Heart right ventricle (tissue), 16 donors: ENCODE results near the gene PIK3R6. TPM values are rescaled to one million over a fixed set of nuclear protein-coding genes. Genes with fewer than 3 reads are reported as not detected.
"Not testable (repeated sequence)": the region's sequence is repeated elsewhere in the genome, so short reads cannot be mapped to it uniquely, and the experiment has no call there.

ENCODE experiments used
- ATAC-seq, 8 donors: fragments of 200-7000 bp; cut with Tn5 transposase; one replicate each; pipeline ENCODE4 v1.9.1; 2020; ENCODE audit warnings: mild to moderate bottlenecking in 8 of 8, moderate library complexity in 8 of 8, moderate number of reproducible peaks in 1 of 8
- DNase-seq, 2 donors: peaks; one replicate each; pipeline ENCODE4 v3.0.0-alpha.2; 2020
- H3K27ac ChIP-seq, 10 donors: fragments of 200-600 bp; sonication (generic) in 2 of 10; one replicate each; pipeline versions ENCODE4 v1.5.0 to v1.8.0; 2020 to 2022; ENCODE audit warnings: mild to moderate bottlenecking in 3 of 10
- H3K27me3 ChIP-seq, 7 donors: fragments of 200-600 bp; one replicate each; pipeline ENCODE4 v1.8.0; 2021 to 2022; ENCODE audit warnings: mild to moderate bottlenecking in 2 of 7
- H3K36me3 ChIP-seq, 9 donors: fragments of 200-600 bp; sonication (generic) in 1 of 9; one replicate each; pipeline versions ENCODE4 v1.5.0 to v1.8.0; 2020 to 2022; ENCODE audit warnings: mild to moderate bottlenecking in 2 of 9
- H3K4me1 ChIP-seq, 9 donors: fragments of 200-600 bp; sonication (generic) in 1 of 9; one replicate each; pipeline versions ENCODE4 v1.5.0 to v1.8.0; 2020 to 2022; ENCODE audit warnings: mild to moderate bottlenecking in 4 of 9
- H3K4me3 ChIP-seq, 10 donors: fragments of 200-600 bp; sonication (generic) in 2 of 10; one replicate each; pipeline versions ENCODE4 v1.5.0 to v1.8.0; 2020 to 2022; ENCODE audit warnings: mild to moderate bottlenecking in 7 of 10, moderate library complexity in 2 of 10
- H3K9me3 ChIP-seq, 11 donors: fragments of 200-600 bp in 10 of 11; sonication (generic) in 2 of 11; one replicate each; pipeline versions ENCODE4 v1.5.0 to v1.8.0; 2013 to 2022; ENCODE audit warnings: mild to moderate bottlenecking in 2 of 11, control low read depth in 1 of 11, moderate library complexity in 1 of 11
- CTCF ChIP-seq, 9 donors: fragments of 200-600 bp; sonication (generic) in 2 of 9; IDR thresholded peaks; one replicate each; pipeline versions ENCODE4 v1.5.0 to v1.8.0; 2021 to 2022; ENCODE audit warnings: antibody characterized with exemption in 9 of 9, mild to moderate bottlenecking in 5 of 9, moderate library complexity in 1 of 9
- WGBS, 2 donors: extraction: QIAGEN DNeasy Blood & Tissue Kit; methylation state at CpG; one replicate each; pipeline ENCODE4 v1.1.7; 2013; ENCODE audit warnings: inconsistent platforms in 1 of 2; 5-methylcytosine and 5-hydroxymethylcytosine counted together
- intact Hi-C, 10 donors: fragments of 100-400 bp; cut with DNase I; formaldehyde crosslinking; loops; one replicate each; pipeline versions ENCODE4 v1.11.1 to v1.14.2; 2022
- polyA plus RNA-seq, 2 donors: library from polyadenylated mRNA; stranded (reverse); fragments of 200-250 nt; gene quantifications; one replicate each; pipeline ENCODE4 v1.2.3, GENCODE V29; 2013
- total RNA-seq, 10 donors: library from RNA; stranded (reverse); fragmentation: NEBNext Ultra II Directional in 3 of 10; extraction: Animal tissue kit (Norgen Biotek cat#: 25700) in 3 of 10; gene quantifications; one replicate each; pipeline versions ENCODE4 v1.2.1 to v1.2.4, GENCODE V29; 2021 to 2023
- donor health status: Arrhythmogenic right ventricular cardiomyopathy.
- donor health status: ischemic (EF 13 %, LVEDD 7.1; RV severe dilation, severe dysfunction).
- donor health status: healthy with polysubstance abuse.
- donor health status: DM: no; HTN: yes; CAD: no.
- donor health status: DM: no; HTN: no; CAD: no.
- donor health status: ischemic (EF 25% LVEDD 6.9; RV normal size, moderate dysfunction).
- donor health status: ischemic (EF 25% LVEDD 5.7; RV mildly dilated, moderate dysfunction).
- donor health status: healthy.
- donor health status: DM: yes; HTN: yes; CAD: no.
- donor health status: Ischemic cardiomyopathy.
- donor health status: ischemic (EF 35%, LVEDD 5.7; RV mildly dilated, moderate dysfunction).
- donor health status: nonischemic (EF 11% LVEDD 7.7; RV severe dilation, severe dysfunction).
- donor health status: DM: yes; HTN: yes; CAD: no.
- donor health status: PGD.
- donor health status: ischemic (EF 29% LVEDD 5.4; RV normal size, mild dysfunction).
- donor health status: nonischemic (EF 23%, LVEDD 6.1; RV moderate dilation, normal function).

Gene PIK3R6
- total and polyA plus RNA-seq, 12 donors: 0.32 to 3.4 (median 1.0) TPM

- DNase-seq (no peak), ATAC-seq (no peak)
- no peak for TF ChIP-seq CTCF (IDR thresholded peaks at IDR 0.05)
- Histone ChIP-seq H3K4me3 (no peak overlapping the region), H3K27me3 (no peaks in the 10 kb centered on the region), H3K27ac (peak overlapping the region in 1 of 10 donors; percentile 80), H3K4me1 (peaks cover 0 to 59% (median 24%) of the 10 kb centered on the region in 9 donors), H3K36me3 (no peaks in the 10 kb centered on the region), H3K9me3 (no peaks in the 10 kb centered on the region)
- 92 to 94% methylated on average over 14 of the region's 14 CpGs for WGBS, 2 donors
- intact Hi-C loops: no loop called here
Observed at GRCh38 chr17:8859804-8860430, 7.6 kb downstream of the PIK3R6 start.

- Histone ChIP-seq H3K9me3 (no peaks in the 10 kb centered on the region), H3K4me1 (peaks cover 0 to 59% (median 24%) of the 10 kb centered on the region in 9 donors), H3K27ac (peak overlapping the region in 6 of 10 donors; percentile 1 to 80 (median 50)), H3K27me3 (no peaks in the 10 kb centered on the region), H3K4me3 (no peak overlapping the region), H3K36me3 (no peaks in the 10 kb centered on the region)
- WGBS, 2 donors: 92 to 95% methylated on average over 11 of the region's 11 CpGs
- ATAC-seq: no peak
- no peak for TF ChIP-seq CTCF (IDR thresholded peaks at IDR 0.05)
- intact Hi-C loops: no loop called here
- DNase-seq: no peak
Observed at GRCh38 chr17:8859027-8859803, 8.3 kb downstream of the PIK3R6 start.

- Histone ChIP-seq H3K4me1 (peaks cover 0 to 59% (median 24%) of the 10 kb centered on the region in 9 donors), H3K9me3 (no peaks in the 10 kb centered on the region), H3K4me3 (peak overlapping the region in 2 of 10 donors; percentile 2 to 7), H3K27me3 (no peaks in the 10 kb centered on the region), H3K36me3 (no peaks in the 10 kb centered on the region), H3K27ac (peak overlapping the region in 9 of 10 donors; percentile 13 to 80 (median 43))
- DNase-seq: peak in 1 of 2 donors; percentile 60
- WGBS, 2 donors: 28 to 38% methylated on average over 5 of the region's 5 CpGs
- no peak for TF ChIP-seq CTCF (IDR thresholded peaks at IDR 0.05)
- peak in 7 of 8 donors; percentile 30 to 92 (median 82) for ATAC-seq
- intact Hi-C loops: no loop called here
Observed at GRCh38 chr17:8857919-8858318, 9.6 kb downstream of the PIK3R6 start.

GRCh38 chr17:8856869-8857575 is 10.5 kb downstream of the PIK3R6 start:
- peaks cover 0 to 52% (median 24%) of the 10 kb centered on the region in 9 donors for H3K4me1 ChIP-seq
- peak overlapping the region in 1 of 10 donors; percentile 2 for H3K4me3 ChIP-seq
- DNase-seq: no peak
- ATAC-seq: peak in 6 of 8 donors; percentile 62 to 91 (median 71)
- 24 to 48% methylated on average over 14 of the region's 14 CpGs for WGBS, 2 donors
- intact Hi-C loops: no loop called here
- H3K9me3 ChIP-seq: no peaks in the 10 kb centered on the region
- H3K27ac ChIP-seq: peak overlapping the region in 9 of 10 donors; percentile 0 to 80 (median 16)
- no peaks in the 10 kb centered on the region for H3K36me3 ChIP-seq
- TF ChIP-seq CTCF (IDR thresholded peaks at IDR 0.05): no peak
- H3K27me3 ChIP-seq: no peaks in the 10 kb centered on the region

GRCh38 chr17:8856205-8856603 is 11.3 kb downstream of the PIK3R6 start:
- H3K27me3 ChIP-seq, H3K36me3 ChIP-seq, intact Hi-C loops, ATAC-seq, H3K9me3 ChIP-seq, DNase-seq, H3K4me3 ChIP-seq: not testable (repeated sequence)
- peak overlapping the region in 3 of 10 donors; percentile 16 to 74 (median 39) for H3K27ac ChIP-seq
- peaks cover 0 to 44% (median 24%) of the 10 kb centered on the region in 9 donors for H3K4me1 ChIP-seq
- WGBS, 2 donors: 94 to 96% methylated on average over 6 of the region's 6 CpGs
